Osteoblast (primary cell): ENCODE results near the gene LOXL4. TPM values are rescaled to one million over a fixed set of nuclear protein-coding genes. Genes with fewer than 3 reads are reported as not detected.

Experiments
- DNase-seq: peaks from one replicate; pipeline ENCODE4 v3.0.0; 2011; ENCODE audit warnings: low spot score, mixed read lengths; ENCODE audit not compliant: insufficient read length; ENCODE audit errors: missing footprints
- H2AFZ ChIP-seq: 2 replicates; pipeline ENCODE4 v1.6.0; 2011; ENCODE audit warnings: mild to moderate bottlenecking, low read length
- H3K27ac ChIP-seq: 2 replicates; pipeline ENCODE4 v1.5.1; 2011; ENCODE audit warnings: mild to moderate bottlenecking, low read depth, low read length, moderate library complexity
- H3K27me3 ChIP-seq: 2 replicates; pipeline ENCODE4 v1.6.0; 2012; ENCODE audit warnings: mild to moderate bottlenecking, control low read depth, inconsistent platforms, low read length, moderate library complexity; ENCODE audit not compliant: insufficient read depth
- H3K36me3 ChIP-seq: 2 replicates; pipeline ENCODE4 v1.5.1; 2011; ENCODE audit warnings: mild to moderate bottlenecking, low read length, control low read depth, moderate library complexity; ENCODE audit not compliant: insufficient read depth
- H3K4me1 ChIP-seq: 2 replicates; pipeline ENCODE4 v1.5.1; 2011; ENCODE audit warnings: mild to moderate bottlenecking, low read length, control low read depth, moderate library complexity; ENCODE audit not compliant: insufficient read depth
- H3K4me2 ChIP-seq: 2 replicates; pipeline ENCODE4 v1.6.0; 2011; ENCODE audit warnings: mild to moderate bottlenecking, low read length; ENCODE audit not compliant: insufficient read depth
- H3K4me3 ChIP-seq: fragments of 200-600 bp; sonication (generic); 3 replicates; pipeline ENCODE4 v1.5.1; 2012; ENCODE audit warnings: mild to moderate bottlenecking, low read length, inconsistent platforms; ENCODE audit not compliant: insufficient read depth
- H3K79me2 ChIP-seq: 2 replicates; pipeline ENCODE4 v1.6.0; 2012; ENCODE audit warnings: mild to moderate bottlenecking, low read length, control low read depth, inconsistent platforms; ENCODE audit not compliant: insufficient read depth
- H3K9me3 ChIP-seq: 2 replicates; pipeline ENCODE4 v1.5.1; 2011; ENCODE audit warnings: low read depth, low read length, control low read depth
- H4K20me1 ChIP-seq: 2 replicates; pipeline ENCODE4 v1.6.0; 2012; ENCODE audit warnings: mild to moderate bottlenecking, low read length, control low read depth; ENCODE audit not compliant: insufficient read depth
- total RNA-seq: library from RNA; depleted of rRNA; stranded (reverse); fragments of >200 nt; gene quantifications from 2 replicates; pipeline ENCODE4 v1.2.3, GENCODE V29; 2012
- TF ChIP-seq, protein P1 (sequence below): IDR thresholded peaks from 2 replicates; pipeline ENCODE4 v1.5.1; 2011; ENCODE audit warnings: mild to moderate bottlenecking, low read depth, low read length, moderate library complexity; ENCODE audit errors: extremely low read depth

The LOXL4 gene
- total RNA-seq, 1 donor, result 36.6 TPM

DNA sequence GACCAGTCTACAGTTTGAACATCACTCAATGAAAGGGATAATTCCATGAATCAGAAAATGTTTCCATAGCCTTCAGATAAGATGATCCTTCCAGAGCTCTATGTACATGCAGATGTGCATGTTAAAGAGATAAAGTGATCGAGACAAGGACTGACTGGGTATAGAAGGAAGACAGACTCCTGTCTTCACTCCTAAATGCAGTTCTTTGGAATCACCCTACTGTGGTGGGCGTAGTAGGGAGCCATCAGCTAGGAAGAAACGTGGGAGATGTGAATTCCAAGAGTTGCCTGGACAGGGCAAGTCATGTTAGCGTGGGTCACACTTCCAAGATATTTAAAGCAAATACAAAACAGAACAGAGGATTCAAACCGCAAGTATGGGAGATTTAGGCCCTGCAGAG lies 23.9 kb downstream of the LOXL4 start:
- Histone ChIP-seq H3K79me2 (no peaks in the 10 kb centered on the region), H3K27ac (no peak overlapping the region), H3K27me3 (no peaks in the 10 kb centered on the region), H2AFZ (no peak overlapping the region), H3K4me1 (no peaks in the 10 kb centered on the region), H3K4me3 (no peak overlapping the region), H3K9me3 (no peaks in the 10 kb centered on the region), H4K20me1 (no peaks in the 10 kb centered on the region), H3K36me3 (peaks cover 33% of the 10 kb centered on the region), H3K4me2 (no peak overlapping the region)
- TF ChIP-seq, protein P1, sequence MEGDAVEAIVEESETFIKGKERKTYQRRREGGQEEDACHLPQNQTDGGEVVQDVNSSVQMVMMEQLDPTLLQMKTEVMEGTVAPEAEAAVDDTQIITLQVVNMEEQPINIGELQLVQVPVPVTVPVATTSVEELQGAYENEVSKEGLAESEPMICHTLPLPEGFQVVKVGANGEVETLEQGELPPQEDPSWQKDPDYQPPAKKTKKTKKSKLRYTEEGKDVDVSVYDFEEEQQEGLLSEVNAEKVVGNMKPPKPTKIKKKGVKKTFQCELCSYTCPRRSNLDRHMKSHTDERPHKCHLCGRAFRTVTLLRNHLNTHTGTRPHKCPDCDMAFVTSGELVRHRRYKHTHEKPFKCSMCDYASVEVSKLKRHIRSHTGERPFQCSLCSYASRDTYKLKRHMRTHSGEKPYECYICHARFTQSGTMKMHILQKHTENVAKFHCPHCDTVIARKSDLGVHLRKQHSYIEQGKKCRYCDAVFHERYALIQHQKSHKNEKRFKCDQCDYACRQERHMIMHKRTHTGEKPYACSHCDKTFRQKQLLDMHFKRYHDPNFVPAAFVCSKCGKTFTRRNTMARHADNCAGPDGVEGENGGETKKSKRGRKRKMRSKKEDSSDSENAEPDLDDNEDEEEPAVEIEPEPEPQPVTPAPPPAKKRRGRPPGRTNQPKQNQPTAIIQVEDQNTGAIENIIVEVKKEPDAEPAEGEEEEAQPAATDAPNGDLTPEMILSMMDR, result no peak
- DNase-seq, result no peak

DNA sequence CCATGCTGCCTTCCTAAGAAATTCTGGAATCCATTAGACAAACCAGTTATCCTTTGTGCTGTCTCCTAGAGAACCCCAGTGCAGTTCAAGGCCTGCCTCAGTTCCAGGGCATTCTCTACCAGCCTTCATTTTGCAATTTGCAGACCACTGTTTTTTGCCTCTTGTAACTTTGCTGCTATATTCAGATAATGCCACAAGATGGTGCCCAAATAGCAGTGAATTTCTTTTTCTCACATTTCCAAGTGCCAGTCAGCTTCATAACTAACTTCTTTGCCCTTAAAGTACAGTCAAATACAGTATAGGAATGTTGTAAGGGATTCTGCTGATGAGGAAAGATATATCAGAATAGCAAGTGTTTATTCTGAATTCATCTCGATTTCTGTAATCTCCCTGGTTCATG lies 25.2 kb downstream of the LOXL4 start:
- Histone ChIP-seq H3K4me1 (no peaks in the 10 kb centered on the region), H3K4me3 (no peak overlapping the region), H4K20me1 (no peaks in the 10 kb centered on the region), H3K27ac (no peak overlapping the region), H2AFZ (no peak overlapping the region), H3K27me3 (no peaks in the 10 kb centered on the region), H3K36me3 (peaks cover 22% of the 10 kb centered on the region), H3K4me2 (no peak overlapping the region), H3K79me2 (no peaks in the 10 kb centered on the region), H3K9me3 (no peaks in the 10 kb centered on the region)
- TF ChIP-seq, protein P1, result peak; percentile 60
- DNase-seq, result no peak

DNA sequence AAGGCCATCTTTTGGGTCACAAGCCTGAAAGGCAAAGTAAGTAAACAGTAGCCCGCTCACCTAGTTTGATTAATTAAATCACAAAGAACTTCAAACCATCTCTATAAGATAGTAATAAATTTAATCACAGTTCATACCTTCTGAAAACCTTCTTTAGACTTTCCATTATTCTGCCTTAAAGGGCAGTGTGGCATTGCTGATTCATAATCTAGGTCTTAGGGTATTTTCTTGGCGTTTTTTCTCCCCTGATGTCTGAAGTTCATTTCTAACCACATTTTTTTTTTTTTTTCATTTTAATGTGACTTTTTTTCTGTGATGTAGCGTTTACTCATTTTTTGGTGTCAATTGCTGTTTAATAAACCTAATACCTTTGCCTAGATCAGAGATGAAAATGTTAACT lies 27.5 kb downstream of the LOXL4 start:
- H3K9me3 ChIP-seq, result no peaks in the 10 kb centered on the region
- no peak overlapping the region for H3K27ac ChIP-seq
- H3K4me3 ChIP-seq, result no peak overlapping the region
- H3K4me1 ChIP-seq, result no peaks in the 10 kb centered on the region
- DNase-seq, result no peak
- TF ChIP-seq, protein P1, result no peak
- H2AFZ ChIP-seq, result no peak overlapping the region
- H3K4me2 ChIP-seq, result no peak overlapping the region
- H3K27me3 ChIP-seq, result no peaks in the 10 kb centered on the region
- H3K36me3 ChIP-seq, result peaks cover 19% of the 10 kb centered on the region
- no peaks in the 10 kb centered on the region for H3K79me2 ChIP-seq
- H4K20me1 ChIP-seq, result no peaks in the 10 kb centered on the region

DNA sequence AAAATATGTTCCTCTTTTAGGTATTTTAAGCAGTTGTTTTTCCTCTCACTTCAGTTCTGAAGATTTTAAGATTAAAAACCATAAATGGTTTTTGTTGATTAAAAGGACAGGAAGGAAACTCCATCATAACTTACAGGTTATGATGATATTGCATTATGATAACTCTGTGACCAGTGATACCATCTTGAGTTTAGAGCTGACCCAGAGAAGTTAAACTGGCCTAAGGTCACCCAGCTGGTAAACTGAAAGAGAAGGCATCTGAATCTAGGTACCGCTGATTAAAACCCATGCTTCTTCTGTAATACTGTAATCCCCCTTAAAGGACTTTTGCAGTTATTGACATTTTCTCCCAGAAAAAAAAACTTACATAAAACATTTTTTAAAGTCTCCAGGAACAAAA lies 29.6 kb downstream of the LOXL4 start:
- H3K27me3 ChIP-seq, result no peaks in the 10 kb centered on the region
- H3K4me3 ChIP-seq, result no peak overlapping the region
- H4K20me1 ChIP-seq, result no peaks in the 10 kb centered on the region
- H3K36me3 ChIP-seq, result peaks cover 12% of the 10 kb centered on the region
- H3K4me1 ChIP-seq, result no peaks in the 10 kb centered on the region
- no peak overlapping the region for H2AFZ ChIP-seq
- no peaks in the 10 kb centered on the region for H3K79me2 ChIP-seq
- H3K4me2 ChIP-seq, result no peak overlapping the region
- TF ChIP-seq, protein P1, result no peak
- no peaks in the 10 kb centered on the region for H3K9me3 ChIP-seq
- H3K27ac ChIP-seq, result no peak overlapping the region
- DNase-seq, result no peak
